PFSK-1 (cell line): ENCODE measurements around the gene MISP.

Source experiments
- FOXP2 ChIP-seq: optimal IDR thresholded peaks from 2 replicates; pipeline ENCODE3; 2011; ENCODE audit warnings: borderline replicate concordance, control low read depth, inconsistent platforms; ENCODE audit not compliant: insufficient read depth; ENCODE audit errors: extremely low read length, extremely low read depth
- POLR2AphosphoS5 ChIP-seq: IDR thresholded peaks from 2 replicates; pipeline ENCODE4 v1.6.1; 2012; ENCODE audit warnings: low read depth, mild to moderate bottlenecking, control low read depth, low read length, moderate library complexity
- SIN3A ChIP-seq: IDR thresholded peaks from 2 replicates; pipeline ENCODE4 v1.6.1; 2012; ENCODE audit warnings: mild to moderate bottlenecking, low read length, moderate library complexity, borderline replicate concordance; ENCODE audit not compliant: insufficient read depth
- TAF1 ChIP-seq: IDR thresholded peaks from 2 replicates; pipeline ENCODE4 v1.6.1; 2012; ENCODE audit warnings: low read length, control low read depth, borderline replicate concordance; ENCODE audit not compliant: insufficient read depth
- TF ChIP-seq, protein P1 (sequence below), 2 experiments: IDR thresholded peaks; 2 replicates each; pipeline versions ENCODE4 v1.6.1 to v1.8.0; 2011 to 2012; ENCODE audit warnings: low read depth in 2 of 2, low read length in 2 of 2, control low read depth in 1 of 2, inconsistent platforms in 1 of 2, mild to moderate bottlenecking in 1 of 2, moderate library complexity in 1 of 2; ENCODE audit not compliant: insufficient read depth in 1 of 2

The MISP gene

DNA sequence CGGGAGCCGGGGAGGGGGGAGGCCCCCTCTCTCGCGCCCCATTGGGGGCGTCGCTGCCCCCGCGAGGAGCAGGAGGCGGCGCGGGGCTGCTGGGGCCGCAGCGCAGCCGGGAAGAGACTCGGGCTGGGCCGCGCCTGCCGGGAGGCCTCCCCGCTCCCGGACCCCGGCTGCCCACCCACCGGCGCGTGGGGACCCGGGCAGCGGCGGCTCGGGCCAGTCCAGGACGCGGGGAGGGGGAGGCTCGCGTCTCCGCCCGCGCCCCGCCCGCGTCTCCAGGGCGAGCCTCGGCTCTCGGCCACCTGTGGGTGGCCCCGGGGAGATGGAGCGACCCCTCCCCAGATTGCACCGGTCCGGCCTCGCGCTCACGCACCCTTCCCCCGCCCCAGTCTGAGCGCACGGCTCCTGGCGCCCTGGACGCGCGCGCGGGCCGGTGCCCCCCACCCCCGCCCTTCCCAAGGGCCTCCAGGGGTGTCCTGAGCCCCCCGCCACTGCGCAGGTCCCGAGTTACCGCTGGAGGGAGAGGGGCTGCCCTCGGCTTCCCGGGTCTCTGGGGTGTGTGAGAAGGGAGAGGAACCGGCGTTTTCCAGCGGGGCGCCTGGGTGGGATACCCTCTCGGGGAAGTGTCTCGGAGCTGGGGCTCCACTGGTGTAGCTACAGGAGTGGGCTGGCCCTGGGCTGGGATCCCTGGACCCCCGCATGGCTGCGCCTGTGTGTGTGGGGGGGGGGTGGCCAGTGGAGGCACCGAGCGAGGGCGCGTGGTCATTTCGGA lies 41.5 kb upstream of the MISP start:
- TF ChIP-seq SIN3A (no peak), TAF1 (no peak), POLR2AphosphoS5 (no peak), FOXP2 (no peak)

DNA sequence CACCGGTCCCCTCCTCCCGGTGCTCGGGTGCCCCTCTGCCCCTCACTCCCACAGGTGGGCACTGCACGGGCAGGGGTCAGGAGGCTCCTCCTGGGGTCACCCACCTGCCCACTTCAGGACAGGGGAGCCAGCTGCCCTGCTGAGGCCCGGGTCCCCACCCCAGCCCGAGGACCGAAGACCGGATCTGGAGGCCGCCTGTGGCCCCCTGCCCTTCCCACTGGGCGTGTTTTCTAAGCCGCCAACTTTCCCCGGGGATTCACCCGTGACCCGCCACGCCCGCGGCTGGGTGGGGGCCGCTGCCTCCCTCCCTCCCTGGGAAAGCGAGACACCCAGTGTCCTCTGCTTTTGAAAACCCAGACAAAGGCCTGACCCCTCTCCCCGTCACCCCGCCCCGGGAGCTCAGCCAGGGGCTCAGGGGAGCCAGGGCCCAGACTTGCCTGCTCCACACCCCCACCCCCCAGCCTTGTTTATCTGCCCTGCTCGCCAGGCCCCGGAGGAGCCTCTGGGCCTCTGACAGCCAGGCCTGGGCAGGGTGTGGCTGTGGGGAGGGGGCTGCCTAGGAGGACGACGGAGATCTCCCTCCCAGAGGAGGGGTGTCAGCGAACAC lies 40.8 kb upstream of the MISP start:
- TF ChIP-seq POLR2AphosphoS5 (no peak), SIN3A (no peak), FOXP2 (no peak), TAF1 (no peak)
- TF ChIP-seq, protein P1, sequence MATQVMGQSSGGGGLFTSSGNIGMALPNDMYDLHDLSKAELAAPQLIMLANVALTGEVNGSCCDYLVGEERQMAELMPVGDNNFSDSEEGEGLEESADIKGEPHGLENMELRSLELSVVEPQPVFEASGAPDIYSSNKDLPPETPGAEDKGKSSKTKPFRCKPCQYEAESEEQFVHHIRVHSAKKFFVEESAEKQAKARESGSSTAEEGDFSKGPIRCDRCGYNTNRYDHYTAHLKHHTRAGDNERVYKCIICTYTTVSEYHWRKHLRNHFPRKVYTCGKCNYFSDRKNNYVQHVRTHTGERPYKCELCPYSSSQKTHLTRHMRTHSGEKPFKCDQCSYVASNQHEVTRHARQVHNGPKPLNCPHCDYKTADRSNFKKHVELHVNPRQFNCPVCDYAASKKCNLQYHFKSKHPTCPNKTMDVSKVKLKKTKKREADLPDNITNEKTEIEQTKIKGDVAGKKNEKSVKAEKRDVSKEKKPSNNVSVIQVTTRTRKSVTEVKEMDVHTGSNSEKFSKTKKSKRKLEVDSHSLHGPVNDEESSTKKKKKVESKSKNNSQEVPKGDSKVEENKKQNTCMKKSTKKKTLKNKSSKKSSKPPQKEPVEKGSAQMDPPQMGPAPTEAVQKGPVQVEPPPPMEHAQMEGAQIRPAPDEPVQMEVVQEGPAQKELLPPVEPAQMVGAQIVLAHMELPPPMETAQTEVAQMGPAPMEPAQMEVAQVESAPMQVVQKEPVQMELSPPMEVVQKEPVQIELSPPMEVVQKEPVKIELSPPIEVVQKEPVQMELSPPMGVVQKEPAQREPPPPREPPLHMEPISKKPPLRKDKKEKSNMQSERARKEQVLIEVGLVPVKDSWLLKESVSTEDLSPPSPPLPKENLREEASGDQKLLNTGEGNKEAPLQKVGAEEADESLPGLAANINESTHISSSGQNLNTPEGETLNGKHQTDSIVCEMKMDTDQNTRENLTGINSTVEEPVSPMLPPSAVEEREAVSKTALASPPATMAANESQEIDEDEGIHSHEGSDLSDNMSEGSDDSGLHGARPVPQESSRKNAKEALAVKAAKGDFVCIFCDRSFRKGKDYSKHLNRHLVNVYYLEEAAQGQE (IDR thresholded peaks at IDR 0.05; ENCODE audit: insufficient read depth in 1 of 2, low read depth in 2 of 2, low read length in 2 of 2) = no peak

DNA sequence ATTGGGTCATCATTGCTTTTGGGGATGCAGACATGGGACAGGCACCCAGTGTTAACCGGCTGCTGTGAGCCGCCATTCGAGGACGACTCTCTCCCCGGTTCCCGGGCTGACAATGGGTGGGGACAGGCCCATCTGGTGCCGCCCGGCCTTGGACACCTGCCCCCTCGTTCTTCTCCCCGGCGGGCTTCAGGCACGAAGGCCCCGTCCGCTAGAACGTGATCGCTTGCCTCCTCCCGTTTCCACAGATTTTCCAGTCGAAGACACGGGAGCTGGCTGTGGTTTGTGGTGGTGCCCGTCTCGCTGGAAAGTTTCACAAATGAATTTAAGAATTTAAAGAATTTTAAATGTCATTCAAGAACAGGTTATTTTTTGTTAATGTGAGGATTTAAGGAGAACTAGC lies 40.1 kb upstream of the MISP start:
- TF ChIP-seq POLR2AphosphoS5 (no peak), SIN3A (no peak), FOXP2 (no peak), TAF1 (no peak)
- TF ChIP-seq, protein P1 (IDR thresholded peaks at IDR 0.05; ENCODE audit: insufficient read depth in 1 of 2, low read depth in 2 of 2, low read length in 2 of 2) = no peak

DNA sequence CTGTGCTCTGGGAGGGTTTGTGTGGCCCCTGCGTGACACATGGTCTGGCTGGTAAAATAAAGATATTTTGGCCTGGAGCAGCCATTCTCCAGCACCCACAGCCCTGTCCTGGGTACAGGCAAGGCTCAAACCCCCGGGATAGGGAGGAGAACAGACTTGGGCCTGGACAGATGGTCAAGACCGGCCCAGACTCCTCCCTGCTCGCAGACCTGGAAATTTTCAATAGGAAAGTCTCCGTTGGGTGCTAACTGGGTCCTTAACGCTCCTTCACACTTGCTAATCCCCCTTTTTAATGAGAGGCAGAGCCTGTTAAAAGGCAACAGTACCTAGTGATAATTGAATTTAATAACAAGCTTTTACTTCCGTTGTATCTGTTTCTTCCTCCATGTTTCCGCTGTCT lies 39.7 kb upstream of the MISP start:
- no peak for TF ChIP-seq TAF1
- no peak for TF ChIP-seq FOXP2
- TF ChIP-seq, protein P1 (IDR thresholded peaks at IDR 0.05; ENCODE audit: insufficient read depth in 1 of 2, low read depth in 2 of 2, low read length in 2 of 2) = no peak
- TF ChIP-seq POLR2AphosphoS5 = no peak
- no peak for TF ChIP-seq SIN3A

DNA sequence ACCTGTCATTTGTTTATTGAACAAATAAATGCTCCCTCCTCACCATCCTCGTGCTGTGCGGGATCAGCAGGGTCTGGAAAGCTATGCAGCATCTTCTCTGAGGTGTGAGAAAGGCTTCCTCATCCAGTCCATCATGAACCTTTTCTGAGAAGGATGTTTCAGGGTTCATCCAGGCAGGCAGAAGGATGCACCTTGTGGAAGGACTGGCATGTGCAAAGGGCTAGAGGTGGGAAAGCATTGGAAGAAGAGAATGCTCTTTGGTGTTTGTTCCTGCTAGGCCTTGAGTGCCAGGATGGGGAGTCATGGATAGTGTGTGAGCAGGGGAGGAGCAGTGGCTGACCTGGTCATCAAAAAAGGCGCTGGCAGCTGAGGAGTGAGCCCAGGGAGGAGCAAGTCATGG lies 35.6 kb upstream of the MISP start:
- TF ChIP-seq FOXP2 (no peak), TAF1 (no peak), SIN3A (no peak), POLR2AphosphoS5 (no peak)
- TF ChIP-seq, protein P1 (IDR thresholded peaks at IDR 0.05; ENCODE audit: insufficient read depth in 1 of 2, low read depth in 2 of 2, low read length in 2 of 2) = no peak
